Measurements from ENCODE around the gene ZNF324B. TPM values are rescaled to one million over a fixed set of nuclear protein-coding genes. Genes with fewer than 3 reads are reported as not detected.
A peak's percentile ranks its signal among the peaks of the same experiment; 100 is the strongest.

Gene ZNF324B
- total and polyA plus RNA-seq, 10 of the 15 experiments (the other 5 are each of a cell fraction or from before 2014, with no cell fraction given): 0.11 to 12.8 (median 4.0) TPM

DNA sequence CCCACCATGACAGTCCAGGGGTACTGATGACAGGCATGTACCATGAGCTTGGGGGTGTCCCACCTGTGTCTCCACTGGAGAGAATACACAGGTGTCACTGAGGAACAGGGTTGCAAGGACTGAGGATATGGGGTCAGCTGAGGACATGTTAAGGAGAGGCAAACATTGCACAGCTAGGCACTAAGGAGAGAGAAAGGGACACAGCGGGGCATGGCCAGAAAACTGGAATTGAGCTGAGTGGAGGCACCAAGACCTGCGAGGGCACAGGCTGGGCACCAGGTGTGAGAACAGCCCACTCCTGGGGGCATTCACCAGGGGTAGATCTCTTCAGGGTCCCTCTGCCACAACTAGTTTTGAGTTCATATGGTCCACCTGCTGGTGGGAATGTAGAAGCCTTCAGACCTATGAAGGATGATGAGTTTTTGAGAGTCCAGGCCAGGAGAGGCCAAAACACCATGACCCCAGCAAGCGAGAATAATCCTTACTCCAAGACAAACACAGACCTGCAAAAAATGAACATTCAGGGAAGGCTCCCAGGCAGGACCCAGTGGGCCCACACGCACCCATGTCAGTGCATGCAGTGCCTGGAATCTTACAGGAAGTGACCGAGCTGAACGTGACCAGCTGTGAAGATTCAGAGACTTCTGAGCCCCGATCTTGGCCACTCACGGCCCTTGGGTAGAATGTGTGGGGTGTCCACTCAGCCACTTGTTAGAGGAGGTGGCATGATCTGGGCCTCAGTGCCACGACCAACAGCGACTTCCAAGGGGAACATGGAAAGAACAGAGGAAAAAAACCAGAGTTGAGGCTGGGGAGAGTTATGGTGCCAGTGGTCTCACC lies 44.4 kb upstream of the ZNF324B start:
- ATAC-seq (no peak), DNase-seq (ENCODE audit: low read depth, low spot score) (no peak), FAIRE-seq (no peak)
- peak overlapping the region; percentile 100 for H3K4me2 ChIP-seq (ENCODE audit: control insufficient read depth, insufficient read depth)
- H3K4me1 ChIP-seq (ENCODE audit: control insufficient read depth, insufficient read depth, low read length): peaks cover 10% of the 10 kb centered on the region
- 91% methylated on average over 10 of the region's 10 CpGs for WGBS (ENCODE audit: insufficient coverage, insufficient replicate concordance, low lambda C conversion rate, missing lambda C conversion rate)
- intact Hi-C loops (cut with micrococcal nuclease; ENCODE audit: unreplicated experiment): loop anchor here (5.0 kb wide), 1 partner anchor 60 kb away; the partner anchor contains the start of gene ZNF324
- TF ChIP-seq CBX3 (IDR thresholded peaks at IDR 0.05; ENCODE audit: borderline replicate concordance, low read depth) (no peak), CHD4 (IDR thresholded peaks at IDR 0.05) (no peak), IKZF2 (IDR thresholded peaks at IDR 0.05) (no peak), SMAD5 (IDR thresholded peaks at IDR 0.05; ENCODE audit: low read depth) (no peak)
- TF ChIP-seq, protein P1, sequence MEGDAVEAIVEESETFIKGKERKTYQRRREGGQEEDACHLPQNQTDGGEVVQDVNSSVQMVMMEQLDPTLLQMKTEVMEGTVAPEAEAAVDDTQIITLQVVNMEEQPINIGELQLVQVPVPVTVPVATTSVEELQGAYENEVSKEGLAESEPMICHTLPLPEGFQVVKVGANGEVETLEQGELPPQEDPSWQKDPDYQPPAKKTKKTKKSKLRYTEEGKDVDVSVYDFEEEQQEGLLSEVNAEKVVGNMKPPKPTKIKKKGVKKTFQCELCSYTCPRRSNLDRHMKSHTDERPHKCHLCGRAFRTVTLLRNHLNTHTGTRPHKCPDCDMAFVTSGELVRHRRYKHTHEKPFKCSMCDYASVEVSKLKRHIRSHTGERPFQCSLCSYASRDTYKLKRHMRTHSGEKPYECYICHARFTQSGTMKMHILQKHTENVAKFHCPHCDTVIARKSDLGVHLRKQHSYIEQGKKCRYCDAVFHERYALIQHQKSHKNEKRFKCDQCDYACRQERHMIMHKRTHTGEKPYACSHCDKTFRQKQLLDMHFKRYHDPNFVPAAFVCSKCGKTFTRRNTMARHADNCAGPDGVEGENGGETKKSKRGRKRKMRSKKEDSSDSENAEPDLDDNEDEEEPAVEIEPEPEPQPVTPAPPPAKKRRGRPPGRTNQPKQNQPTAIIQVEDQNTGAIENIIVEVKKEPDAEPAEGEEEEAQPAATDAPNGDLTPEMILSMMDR (IDR thresholded peaks at IDR 0.05 in 2 of 3, conservative IDR thresholded peaks at IDR 0.05 in 1 of 3; ENCODE audit: control insufficient read depth in 2 of 3, extremely low read depth in 1 of 3, insufficient read depth in 1 of 3, low read depth in 3 of 3, low read length in 3 of 3): peak in 2 of 3 experiments; percentile 13 to 36; a peak in 2 of 6 replicates
- TF ChIP-seq, protein P2, sequence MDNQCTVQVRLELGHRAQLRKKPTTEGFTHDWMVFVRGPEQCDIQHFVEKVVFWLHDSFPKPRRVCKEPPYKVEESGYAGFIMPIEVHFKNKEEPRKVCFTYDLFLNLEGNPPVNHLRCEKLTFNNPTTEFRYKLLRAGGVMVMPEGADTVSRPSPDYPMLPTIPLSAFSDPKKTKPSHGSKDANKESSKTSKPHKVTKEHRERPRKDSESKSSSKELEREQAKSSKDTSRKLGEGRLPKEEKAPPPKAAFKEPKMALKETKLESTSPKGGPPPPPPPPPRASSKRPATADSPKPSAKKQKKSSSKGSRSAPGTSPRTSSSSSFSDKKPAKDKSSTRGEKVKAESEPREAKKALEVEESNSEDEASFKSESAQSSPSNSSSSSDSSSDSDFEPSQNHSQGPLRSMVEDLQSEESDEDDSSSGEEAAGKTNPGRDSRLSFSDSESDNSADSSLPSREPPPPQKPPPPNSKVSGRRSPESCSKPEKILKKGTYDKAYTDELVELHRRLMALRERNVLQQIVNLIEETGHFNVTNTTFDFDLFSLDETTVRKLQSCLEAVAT (IDR thresholded peaks at IDR 0.05): peak; percentile 77; the same call in 1 of the 2 replicates
- ChIA-PET POLR2A (interaction anchor here (0.5 to 1.1 kb wide), 2 partner anchors 19 to 44 kb away, joined by 3 to 4 read pairs; partner anchors contain the start of gene ZNF497), SMC1A (ENCODE audit: uncharacterized antibody, unreplicated experiment) (no interaction called here), CTCF (no interaction called here), RAD21 (ENCODE audit: unreplicated experiment) (interaction anchor here (0.9 kb wide), 1 partner anchor 26 kb away, joined by 3 read pairs; the partner anchor contains the start of gene ZNF837)
- H3K27me3 ChIP-seq (replicated peaks in 1 of 2; ENCODE audit: control insufficient read depth in 2 of 2, insufficient read depth in 2 of 2, low read length in 1 of 2): no peaks in the 10 kb centered on the region
- no peak overlapping the region for H2AFZ ChIP-seq (ENCODE audit: control insufficient read depth, low read depth, low read length)
- H3K4me3 ChIP-seq: peak overlapping the region; percentile 90
- no peaks in the 10 kb centered on the region for H3K36me3 ChIP-seq (ENCODE audit: control insufficient read depth in 2 of 2, insufficient read depth in 2 of 2, low read length in 1 of 2)
- BruUV-seq (replicated peaks): no TSS peak
- no peaks in the 10 kb centered on the region for H4K20me1 ChIP-seq (ENCODE audit: control insufficient read depth, insufficient read depth)
- peak overlapping the region; percentile 90 for H3K9ac ChIP-seq (ENCODE audit: control insufficient read depth, insufficient read depth, low read length)
- peak overlapping the region; percentile 80 for H3K27ac ChIP-seq (ENCODE audit: control insufficient read depth, insufficient read depth)
- in situ Hi-C loops (cut with MboI): no loop called here
- peaks cover 16% of the 10 kb centered on the region for H3K79me2 ChIP-seq (ENCODE audit: control insufficient read depth, insufficient read depth, low read length)
- H3K9me3 ChIP-seq (replicated peaks; ENCODE audit: control insufficient read depth, insufficient read depth, low read length): no peaks in the 10 kb centered on the region
